Sigmoid colon (tissue), 7 donors: Measurements from ENCODE around the gene PGM5. TPM values are rescaled to one million over a fixed set of nuclear protein-coding genes. Genes with fewer than 3 reads are reported as not detected.
"Not testable (repeated sequence)": the region's sequence is repeated elsewhere in the genome, so short reads cannot be mapped to it uniquely, and the experiment has no call there.

Experiments used
- DNase-seq: peaks from one replicate; pipeline ENCODE4 v3.0.0-alpha.2; 2019
- H3K27ac ChIP-seq, 4 donors: fragments of 200-600 bp; sonication (generic); one replicate each; pipeline ENCODE4 v1.5.1; 2016 to 2019; ENCODE audit warnings: mild to moderate bottlenecking in 1 of 4
- H3K27me3 ChIP-seq, 3 donors: fragments of 200-600 bp; sonication (generic); one replicate each; pipeline ENCODE4 v1.5.1; 2019; ENCODE audit warnings: mild to moderate bottlenecking in 1 of 3
- H3K36me3 ChIP-seq, 4 donors: fragments of 200-600 bp; sonication (generic); one replicate each; pipeline ENCODE4 v1.5.1; 2016 to 2019
- H3K4me1 ChIP-seq, 4 donors: fragments of 200-600 bp; sonication (generic); one replicate each; pipeline ENCODE4 v1.5.1; 2017 to 2019
- H3K4me3 ChIP-seq, 4 donors: fragments of 200-600 bp; sonication (generic); one replicate each; pipeline ENCODE4 v1.5.1; 2017 to 2019; ENCODE audit warnings: mild to moderate bottlenecking in 2 of 4, moderate library complexity in 1 of 4
- H3K9me3 ChIP-seq, 4 donors: fragments of 200-600 bp in 3 of 4; sonication (generic) in 3 of 4; one replicate each; pipeline versions ENCODE4 v1.5.1 to v1.6.1; 2013 to 2019
- WGBS, 2 donors: extraction: QIAGEN DNeasy Blood & Tissue Kit; methylation state at CpG; one replicate each; pipeline ENCODE4 v1.1.7; 2013; 5-methylcytosine and 5-hydroxymethylcytosine counted together
- intact Hi-C: fragments of 100-400 bp; cut with DNase I; formaldehyde crosslinking; loops from one replicate; pipeline ENCODE4 v1.15.1; 2023
- polyA plus RNA-seq, 3 donors: library from polyadenylated mRNA; stranded (reverse); fragments of 200-250 nt; gene quantifications; one replicate each; pipeline ENCODE4 v1.2.3, GENCODE V29; 2013
- total RNA-seq, 4 donors: library from RNA; depleted of rRNA; stranded (reverse); fragments of >200 nt; gene quantifications; one replicate each; pipeline ENCODE4 v1.1.0, GENCODE V29; 2016
- TF ChIP-seq, protein P1 (sequence below), 4 experiments: fragments of 450-650 bp in 3 of 4; fragments of 200-600 bp in 1 of 4; IDR thresholded peaks; one replicate each; pipeline ENCODE4 v1.5.1; 2016 to 2019; ENCODE audit warnings: antibody characterized with exemption in 4 of 4, mild to moderate bottlenecking in 3 of 4, moderate library complexity in 2 of 4
- donor health status: healthy with polysubstance abuse.
- donor health status: Bipolar disorder and iron deficiency.
- donor health status: healthy.

PGM5 gene
- total and polyA plus RNA-seq, 7 donors, result 3.9 to 670 (median 547) TPM

DNA sequence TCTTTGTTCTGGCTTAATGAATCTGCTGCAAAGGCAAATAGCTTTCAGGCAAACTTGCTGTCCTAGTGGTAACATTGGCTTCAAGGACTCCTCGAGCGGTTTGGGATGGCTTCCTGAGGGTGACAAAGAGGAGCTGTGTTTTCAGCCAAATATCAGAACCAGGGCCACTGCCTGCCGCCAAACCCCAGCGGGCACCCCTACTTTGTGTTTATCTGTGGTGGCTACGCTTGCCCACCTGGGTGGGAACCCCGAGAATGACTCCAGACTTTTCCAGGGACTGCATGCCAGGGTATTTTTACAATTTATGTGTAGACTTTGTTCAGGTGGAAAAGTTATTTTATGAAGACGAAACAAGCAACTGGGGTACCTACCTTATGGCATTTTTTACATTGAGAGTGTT, 18.4 kb upstream of the PGM5 start:
- DNase-seq, H3K4me3 ChIP-seq, H3K4me1 ChIP-seq, intact Hi-C loops, H3K36me3 ChIP-seq, H3K9me3 ChIP-seq, H3K27me3 ChIP-seq, H3K27ac ChIP-seq: not testable (repeated sequence)
- WGBS, 2 donors, result 86 to 87% methylated on average over 7 of the region's 7 CpGs

DNA sequence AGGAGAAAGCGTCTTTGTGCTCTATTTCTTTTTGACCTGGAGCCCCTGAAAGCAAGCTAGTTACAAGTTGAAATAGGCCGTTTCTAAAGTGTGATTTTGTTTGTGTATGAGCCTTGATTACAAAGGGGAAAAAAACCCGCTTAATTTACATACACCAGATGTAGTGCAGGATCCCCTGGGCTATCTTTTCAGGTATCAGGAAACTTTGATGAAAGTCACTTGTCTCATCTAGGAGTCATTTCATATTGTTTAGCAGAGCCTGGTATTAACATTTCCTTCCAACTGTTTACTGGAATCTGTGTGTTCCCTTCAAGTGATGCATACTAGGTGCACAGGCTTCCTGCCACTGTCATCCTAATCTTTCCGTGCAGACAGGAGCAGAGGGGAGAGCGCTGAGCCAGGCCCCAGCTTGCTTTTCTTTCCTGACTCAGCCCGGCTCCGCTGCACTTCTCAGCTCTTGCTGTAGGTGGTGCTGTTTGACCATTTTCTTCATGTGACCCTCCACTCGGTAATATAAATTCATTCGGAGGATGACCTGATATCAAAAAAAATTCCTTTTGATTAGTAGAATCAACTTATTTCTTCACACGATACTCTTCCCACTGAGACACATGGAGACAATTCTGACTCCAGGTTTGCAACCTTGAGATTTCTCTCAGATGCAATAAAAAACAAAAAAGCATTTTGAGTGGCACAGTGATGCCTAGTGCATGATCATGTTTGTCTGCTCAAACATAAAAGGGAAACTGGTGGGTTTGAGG, 14.0 kb upstream of the PGM5 start:
- H3K4me3 ChIP-seq, H3K36me3 ChIP-seq, H3K27ac ChIP-seq, H3K27me3 ChIP-seq, H3K4me1 ChIP-seq, H3K9me3 ChIP-seq, DNase-seq: not testable (repeated sequence)
- WGBS, 2 donors, result 14% methylated on average over 4 to 5 of the region's 10 CpGs
- intact Hi-C loops, result loop anchor here (10.0 kb wide), 1 partner anchor 662 kb away; no protein-coding TSS in a partner anchor
- TF ChIP-seq, protein P1, sequence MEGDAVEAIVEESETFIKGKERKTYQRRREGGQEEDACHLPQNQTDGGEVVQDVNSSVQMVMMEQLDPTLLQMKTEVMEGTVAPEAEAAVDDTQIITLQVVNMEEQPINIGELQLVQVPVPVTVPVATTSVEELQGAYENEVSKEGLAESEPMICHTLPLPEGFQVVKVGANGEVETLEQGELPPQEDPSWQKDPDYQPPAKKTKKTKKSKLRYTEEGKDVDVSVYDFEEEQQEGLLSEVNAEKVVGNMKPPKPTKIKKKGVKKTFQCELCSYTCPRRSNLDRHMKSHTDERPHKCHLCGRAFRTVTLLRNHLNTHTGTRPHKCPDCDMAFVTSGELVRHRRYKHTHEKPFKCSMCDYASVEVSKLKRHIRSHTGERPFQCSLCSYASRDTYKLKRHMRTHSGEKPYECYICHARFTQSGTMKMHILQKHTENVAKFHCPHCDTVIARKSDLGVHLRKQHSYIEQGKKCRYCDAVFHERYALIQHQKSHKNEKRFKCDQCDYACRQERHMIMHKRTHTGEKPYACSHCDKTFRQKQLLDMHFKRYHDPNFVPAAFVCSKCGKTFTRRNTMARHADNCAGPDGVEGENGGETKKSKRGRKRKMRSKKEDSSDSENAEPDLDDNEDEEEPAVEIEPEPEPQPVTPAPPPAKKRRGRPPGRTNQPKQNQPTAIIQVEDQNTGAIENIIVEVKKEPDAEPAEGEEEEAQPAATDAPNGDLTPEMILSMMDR (IDR thresholded peaks at IDR 0.05), result peak in 1 of 4 experiments; percentile 37

DNA sequence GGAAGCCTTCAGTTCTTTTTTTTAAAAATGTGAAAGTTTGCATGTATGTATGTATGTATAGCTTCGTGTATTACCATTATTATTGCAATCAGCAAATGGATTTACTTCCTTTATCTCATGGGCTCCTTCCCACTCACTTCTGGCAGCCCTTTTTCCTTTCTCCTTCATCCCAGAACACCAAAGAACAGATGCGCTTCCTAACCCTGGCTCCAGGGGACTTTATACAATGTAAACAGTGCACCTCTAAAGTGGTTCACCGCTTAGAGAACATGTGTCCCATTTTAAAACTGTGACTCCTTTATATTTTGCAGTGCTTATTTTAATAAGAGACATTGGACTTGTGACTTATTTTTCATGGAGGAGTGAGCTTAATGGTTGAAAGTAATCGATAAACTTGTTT, 13.2 kb upstream of the PGM5 start:
- H3K36me3 ChIP-seq, H3K4me3 ChIP-seq, DNase-seq, H3K27me3 ChIP-seq, H3K9me3 ChIP-seq, H3K4me1 ChIP-seq, H3K27ac ChIP-seq: not testable (repeated sequence)
- intact Hi-C loops, result loop anchor here (10.0 kb wide), 1 partner anchor 662 kb away; no protein-coding TSS in a partner anchor
- 65 to 79% methylated on average over 3 of the region's 4 CpGs for WGBS, 2 donors

DNA sequence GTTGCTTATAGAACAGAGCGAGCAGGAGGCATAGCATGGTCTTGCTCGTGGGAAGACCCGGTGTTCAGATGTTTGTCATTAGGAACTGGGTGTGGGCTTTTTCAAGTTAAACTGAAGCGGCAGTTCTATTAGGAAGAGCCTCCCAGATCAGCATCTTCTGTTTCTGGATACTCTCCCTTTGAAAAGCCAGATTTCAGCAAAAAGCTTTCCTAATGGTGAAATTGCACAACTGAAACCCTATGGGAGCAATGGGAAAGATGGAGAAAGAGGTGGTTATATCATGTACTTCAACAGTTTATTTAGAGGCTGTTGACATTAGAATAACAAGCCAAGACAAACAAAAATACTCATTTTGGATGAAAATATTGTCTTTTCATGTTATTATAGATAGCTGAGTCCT, 12.4 kb upstream of the PGM5 start:
- H3K36me3 ChIP-seq, DNase-seq, H3K4me1 ChIP-seq, H3K4me3 ChIP-seq, H3K27me3 ChIP-seq, H3K9me3 ChIP-seq, H3K27ac ChIP-seq: not testable (repeated sequence)
- WGBS, 2 donors, result 64 to 70% methylated on average over 3 of the region's 4 CpGs
- intact Hi-C loops, result loop anchor here (10.0 kb wide), 1 partner anchor 661 kb away; no protein-coding TSS in a partner anchor

GRCh38 chr9:68351689-68352088, 4.7 kb upstream of the PGM5 start:
- not testable (repeated sequence) for H3K27ac ChIP-seq, H3K27me3 ChIP-seq, H3K9me3 ChIP-seq, H3K4me3 ChIP-seq, H3K36me3 ChIP-seq, DNase-seq, H3K4me1 ChIP-seq
- intact Hi-C loops, result loop anchor here (10.0 kb wide), 2 partner anchors 153 to 213 kb away; no protein-coding TSS in a partner anchor
- WGBS, 2 donors, result 86 to 89% methylated on average over 4 of the region's 4 CpGs

DNA sequence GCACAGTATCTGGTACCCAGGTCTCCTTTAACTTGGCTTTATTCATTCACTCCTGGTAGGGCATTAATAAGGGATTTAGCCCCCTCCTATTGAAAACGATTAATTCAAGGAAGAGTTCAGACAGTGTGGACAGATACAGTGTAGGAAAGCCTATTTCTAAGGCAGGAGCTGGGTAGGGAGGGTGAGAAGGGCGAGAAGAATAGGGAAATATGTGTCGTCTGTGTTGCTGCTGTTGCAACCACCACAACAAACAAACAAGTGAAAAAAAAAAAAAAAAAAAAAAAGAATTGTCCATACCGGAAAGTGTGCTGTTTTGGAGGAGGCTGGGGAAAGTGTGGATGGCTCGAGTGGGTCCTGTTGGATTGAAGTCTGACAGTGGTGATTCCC, 425 bp upstream of the PGM5 start:
- intact Hi-C loops, result loop anchor here (10.0 kb wide), 2 partner anchors 149 to 209 kb away; no protein-coding TSS in a partner anchor
- H3K4me3 ChIP-seq, result peak overlapping the region; percentile 61 to 86 (median 78)

GRCh38 chr9:68357119-68357714, 806 bp downstream of the PGM5 start:
- not testable (repeated sequence) for H3K4me1 ChIP-seq, DNase-seq, H3K36me3 ChIP-seq, H3K27me3 ChIP-seq, H3K9me3 ChIP-seq
- 6 to 8% methylated on average over 51 to 53 of the region's 57 CpGs for WGBS, 2 donors
- H3K4me3 ChIP-seq, result peak overlapping the region; percentile 61 to 86 (median 78)
- intact Hi-C loops, result loop anchor here (10.0 kb wide), 2 partner anchors 148 to 208 kb away; no protein-coding TSS in a partner anchor
- peak overlapping the region; percentile 88 to 95 (median 92) for H3K27ac ChIP-seq

More for the DNA sequence above, 425 bp upstream of the PGM5 start:
- not testable (repeated sequence) for H3K9me3 ChIP-seq, DNase-seq, H3K36me3 ChIP-seq, H3K27me3 ChIP-seq, H3K4me1 ChIP-seq
- H3K27ac ChIP-seq, result peak overlapping the region; percentile 88 to 95 (median 92)
- 3 to 9% methylated on average over 5 of the region's 5 CpGs for WGBS, 2 donors

DNA sequence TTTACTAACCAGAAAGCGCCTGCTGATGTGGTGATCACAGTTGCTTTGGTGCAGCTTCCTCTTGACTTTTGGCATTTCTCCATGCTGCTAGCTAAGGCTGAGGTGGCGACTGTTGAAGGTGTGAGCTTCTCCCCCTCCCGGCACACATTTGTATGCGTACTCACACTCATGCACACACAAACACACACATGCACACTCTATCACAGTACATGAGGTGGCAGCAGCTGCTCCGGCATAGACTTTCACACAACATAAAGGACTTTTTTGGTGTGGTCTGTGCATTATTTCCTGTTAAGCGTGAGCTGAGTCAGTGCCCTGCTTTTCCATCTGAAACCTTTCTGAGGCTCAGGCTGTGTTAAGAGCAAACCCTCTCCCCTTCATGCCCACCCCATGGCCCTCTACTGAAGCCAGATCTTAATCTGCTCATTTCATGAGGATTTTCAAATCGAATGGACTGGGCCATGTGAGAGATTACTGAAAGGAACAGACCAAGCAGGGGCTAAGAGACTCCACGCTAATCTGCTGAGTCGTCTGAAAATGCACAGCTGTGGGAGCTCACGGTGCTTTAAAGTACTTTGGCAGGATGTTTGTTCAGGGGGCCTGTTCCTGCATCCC, 10.6 kb downstream of the PGM5 start:
- intact Hi-C loops, H3K27me3 ChIP-seq, DNase-seq, H3K9me3 ChIP-seq: not testable (repeated sequence)
- peak overlapping the region in 1 of 4 donors; percentile 19 for H3K4me3 ChIP-seq
- H3K36me3 ChIP-seq, result peaks cover 0 to 13% (median 2%) of the 10 kb centered on the region in 4 donors
- peak overlapping the region; percentile 55 to 79 (median 68) for H3K27ac ChIP-seq
- WGBS, 2 donors, result 14 to 17% methylated on average over 9 to 10 of the region's 10 CpGs
- H3K4me1 ChIP-seq, result peaks cover 0 to 13% (median 6%) of the 10 kb centered on the region in 4 donors

DNA sequence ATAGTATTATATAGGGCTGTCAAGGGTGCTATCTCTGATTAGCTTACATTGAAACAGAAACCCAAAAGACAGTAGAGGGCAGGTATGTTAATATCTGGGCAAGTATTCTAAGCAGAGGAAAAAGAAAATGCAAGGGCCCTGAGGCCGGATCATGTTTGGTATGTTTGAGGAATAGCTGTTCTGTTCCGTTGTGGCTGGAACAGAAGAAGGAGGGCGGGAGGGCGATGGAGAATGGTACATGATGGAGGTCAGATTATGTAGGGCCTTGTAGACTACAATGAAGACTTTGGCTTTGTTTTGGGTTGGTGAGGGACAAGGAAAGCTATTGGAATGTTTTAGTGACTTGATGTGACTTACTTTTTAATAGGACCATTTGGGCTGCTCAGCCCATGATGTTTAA, 19.4 kb downstream of the PGM5 start:
- DNase-seq, H3K27ac ChIP-seq, H3K27me3 ChIP-seq, intact Hi-C loops, H3K9me3 ChIP-seq, H3K4me3 ChIP-seq: not testable (repeated sequence)
- H3K4me1 ChIP-seq, result peaks cover 0 to 22% (median 8%) of the 10 kb centered on the region in 4 donors
- H3K36me3 ChIP-seq, result peaks cover 0 to 42% (median 11%) of the 10 kb centered on the region in 4 donors
- 94% methylated on average over 4 of the region's 4 CpGs for WGBS, 2 donors

GRCh38 chr9:68377723-68378122, 21.3 kb downstream of the PGM5 start:
- intact Hi-C loops, H3K4me3 ChIP-seq, H3K9me3 ChIP-seq, H3K27me3 ChIP-seq, DNase-seq: not testable (repeated sequence)
- peak overlapping the region in 2 of 4 donors; percentile 31 to 42 for H3K27ac ChIP-seq
- WGBS, 2 donors, result 4 to 33% methylated on average over 1 of the region's 1 CpG
- H3K36me3 ChIP-seq, result peaks cover 0 to 31% (median 9%) of the 10 kb centered on the region in 4 donors
- H3K4me1 ChIP-seq, result peaks cover 0 to 26% (median 12%) of the 10 kb centered on the region in 4 donors

DNA sequence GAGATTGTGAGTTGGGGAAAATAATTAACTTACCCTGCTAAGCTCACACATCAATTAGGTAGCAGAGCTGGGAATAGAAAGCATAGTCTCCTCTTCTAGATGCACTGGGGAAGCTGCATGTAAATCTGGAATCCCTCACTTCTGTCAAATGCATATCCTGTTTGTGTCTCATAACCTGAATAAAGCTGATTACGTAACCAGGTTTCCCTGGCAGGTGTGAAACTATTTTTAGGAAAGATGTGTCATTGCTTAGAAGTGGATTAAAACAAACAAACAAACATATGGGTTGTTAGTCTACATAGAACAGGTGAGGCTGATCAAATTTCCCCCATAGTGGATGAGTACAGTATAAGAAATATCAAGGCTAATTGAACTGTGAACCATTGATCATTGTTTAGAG, 27.5 kb downstream of the PGM5 start:
- H3K9me3 ChIP-seq, H3K27ac ChIP-seq, DNase-seq, H3K4me3 ChIP-seq, intact Hi-C loops, H3K27me3 ChIP-seq: not testable (repeated sequence)
- Histone ChIP-seq H3K36me3 (peaks cover 0 to 43% (median 7%) of the 10 kb centered on the region in 4 donors), H3K4me1 (peaks cover 0 to 13% (median 4%) of the 10 kb centered on the region in 4 donors)
- WGBS, 2 donors, result 8 to 33% methylated on average over 1 of the region's 1 CpG
